ENCODE data around the gene MCM9. TPM values are rescaled to one million over a fixed set of nuclear protein-coding genes. Genes with fewer than 3 reads are reported as not detected.

Gene MCM9
- polyA plus RNA-seq, 3 donors = 9.4 to 11.9 (median 9.8) TPM

GRCh38 chr6:118930680-118931079 is 4.3 kb downstream of the MCM9 start:
- DNase-seq = no peak
- H3K4me3 Mint-ChIP-seq = no peak overlapping the region
- peaks cover 41% of the 10 kb centered on the region for H3K79me2 ChIP-seq (ENCODE audit: insufficient read depth, low read length)
- H3K9ac ChIP-seq (ENCODE audit: insufficient read depth, low read length, poor library complexity, severe bottlenecking) = no peak overlapping the region
- H3K27ac ChIP-seq (ENCODE audit: low read depth in 1 of 2, low read length in 2 of 2) = no peak overlapping the region
- peaks cover 0 to 2% (median 0%) of the 10 kb centered on the region in 3 donors for H3K27me3 Mint-ChIP-seq (ENCODE audit: low read depth in 3 of 3)
- no peak overlapping the region for H3K4me3 ChIP-seq (replicated peaks in 1 of 3; ENCODE audit: low read depth in 2 of 3, low read length in 3 of 3)
- no CpG with 5 or more reads among the region's 3 CpGs for WGBS (ENCODE audit: insufficient coverage)
- H4K20me1 ChIP-seq (ENCODE audit: insufficient read depth, low read length) = peaks cover 9% of the 10 kb centered on the region
- no peak overlapping the region for H3K27ac Mint-ChIP-seq
- no peaks in the 10 kb centered on the region for H3K27me3 ChIP-seq (ENCODE audit: control insufficient read depth in 2 of 2, insufficient read depth in 2 of 2, low read length in 2 of 2)
- no peaks in the 10 kb centered on the region for H3K9me3 Mint-ChIP-seq
- intact Hi-C loops (cut with micrococcal nuclease) = loop anchor here in 1 of 2 donors (5.0 kb wide), 1 partner anchor 38 kb away; the partner anchor contains the start of gene ASF1A
- no peak overlapping the region for H2AFZ ChIP-seq (ENCODE audit: insufficient read depth, low read depth, low read length, poor library complexity, severe bottlenecking)
- H3K4me1 ChIP-seq (ENCODE audit: control insufficient read depth in 1 of 2, insufficient read depth in 2 of 2, low read length in 2 of 2) = peaks cover 5 to 20% of the 10 kb centered on the region in 2 donors
- no peak overlapping the region for H3K4me2 ChIP-seq (replicated peaks; ENCODE audit: extremely low read depth, low read length, poor library complexity, severe bottlenecking)
- H3K9me3 ChIP-seq (replicated peaks in 1 of 2; ENCODE audit: control insufficient read depth in 1 of 2, insufficient read depth in 1 of 2, low read length in 2 of 2) = no peaks in the 10 kb centered on the region
- peaks cover 17% of the 10 kb centered on the region for H3K4me1 Mint-ChIP-seq
- H3K36me3 ChIP-seq (replicated peaks in 1 of 2; ENCODE audit: control insufficient read depth in 1 of 2, insufficient read depth in 2 of 2, low read length in 2 of 2) = peaks cover 21 to 66% of the 10 kb centered on the region in 2 donors
- TF ChIP-seq CTCF (IDR thresholded peaks at IDR 0.05) = no peak
- H3K36me3 Mint-ChIP-seq = peaks cover 35 to 47% of the 10 kb centered on the region in 2 donors

GRCh38 chr6:118923035-118923434 is 11.9 kb downstream of the MCM9 start:
- H3K27me3 ChIP-seq (ENCODE audit: control insufficient read depth in 2 of 2, insufficient read depth in 2 of 2, low read length in 2 of 2) = no peaks in the 10 kb centered on the region
- H3K4me3 ChIP-seq (replicated peaks in 1 of 3; ENCODE audit: low read depth in 2 of 3, low read length in 3 of 3) = no peak overlapping the region
- no peak overlapping the region for H2AFZ ChIP-seq (ENCODE audit: insufficient read depth, low read depth, low read length, poor library complexity, severe bottlenecking)
- H3K36me3 Mint-ChIP-seq = peaks cover 65 to 78% of the 10 kb centered on the region in 2 donors
- no peak overlapping the region for H3K4me2 ChIP-seq (replicated peaks; ENCODE audit: extremely low read depth, low read length, poor library complexity, severe bottlenecking)
- no peak overlapping the region for H3K9ac ChIP-seq (ENCODE audit: insufficient read depth, low read length, poor library complexity, severe bottlenecking)
- no peaks in the 10 kb centered on the region for H3K4me1 Mint-ChIP-seq
- no peak overlapping the region for H3K27ac ChIP-seq (ENCODE audit: low read depth in 1 of 2, low read length in 2 of 2)
- no peaks in the 10 kb centered on the region for H3K9me3 ChIP-seq (replicated peaks in 1 of 2; ENCODE audit: control insufficient read depth in 1 of 2, insufficient read depth in 1 of 2, low read length in 2 of 2)
- no peaks in the 10 kb centered on the region for H3K9me3 Mint-ChIP-seq
- intact Hi-C loops (cut with micrococcal nuclease) = no loop called here
- peaks cover 4% of the 10 kb centered on the region for H3K79me2 ChIP-seq (ENCODE audit: insufficient read depth, low read length)
- H3K4me1 ChIP-seq (ENCODE audit: control insufficient read depth in 1 of 2, insufficient read depth in 2 of 2, low read length in 2 of 2) = no peaks in the 10 kb centered on the region
- H3K27ac Mint-ChIP-seq = no peak overlapping the region
- no peaks in the 10 kb centered on the region for H4K20me1 ChIP-seq (ENCODE audit: insufficient read depth, low read length)
- no peak for DNase-seq
- no peak for TF ChIP-seq CTCF (IDR thresholded peaks at IDR 0.05)
- no peak overlapping the region for H3K4me3 Mint-ChIP-seq
- peaks cover 59 to 99% of the 10 kb centered on the region in 2 donors for H3K36me3 ChIP-seq (replicated peaks in 1 of 2; ENCODE audit: control insufficient read depth in 1 of 2, insufficient read depth in 2 of 2, low read length in 2 of 2)
- no peaks in the 10 kb centered on the region for H3K27me3 Mint-ChIP-seq (ENCODE audit: low read depth in 3 of 3)
- 96% methylated on average over 2 of the region's 3 CpGs for WGBS (ENCODE audit: insufficient coverage)

All from CD14-positive monocyte (primary cell).